Fibroblast of lung (primary cell): Measurements from ENCODE around the gene PLXNA2. TPM values are rescaled to one million over a fixed set of nuclear protein-coding genes. Genes with fewer than 3 reads are reported as not detected.

ENCODE experiments used
- DNase-seq, 2 donors: peaks; one replicate each; pipeline versions ENCODE4 v3.0.0 to v3.0.0-alpha.2; 2010; ENCODE audit warnings: low read depth in 2 of 2
- H2AFZ ChIP-seq: 2 replicates; pipeline ENCODE4 v1.5.1; 2012; ENCODE audit warnings: low read length, control low read depth, inconsistent platforms
- H3K27ac ChIP-seq: 2 replicates; pipeline ENCODE4 v1.5.1; 2011; ENCODE audit warnings: low read length, control low read depth; ENCODE audit not compliant: insufficient read depth
- H3K27me3 ChIP-seq: 2 replicates; pipeline ENCODE4 v1.5.1; 2011; ENCODE audit warnings: mild to moderate bottlenecking, low read length; ENCODE audit not compliant: control insufficient read depth, insufficient read depth
- H3K36me3 ChIP-seq: 2 replicates; pipeline ENCODE4 v1.5.1; 2011; ENCODE audit warnings: low read length; ENCODE audit not compliant: control insufficient read depth, insufficient read depth
- H3K4me1 ChIP-seq: 2 replicates; pipeline ENCODE4 v1.5.1; 2011; ENCODE audit warnings: low read length; ENCODE audit not compliant: control insufficient read depth, insufficient read depth; ENCODE audit errors: extremely low read depth
- H3K4me2 ChIP-seq: 2 replicates; pipeline ENCODE4 v1.5.1; 2011; ENCODE audit warnings: low read length, control low read depth; ENCODE audit not compliant: insufficient read depth; ENCODE audit errors: extremely low read depth
- H3K4me3 ChIP-seq, 4 experiments: fragments of 200-600 bp in 1 of 4; sonication (generic) in 1 of 4; replicated peaks in 1 of 4; 2 replicates each; pipeline ENCODE4 v1.5.1; 2011 to 2016; ENCODE audit warnings: low read length in 4 of 4, low read depth in 3 of 4, mild to moderate bottlenecking in 3 of 4, control low read depth in 2 of 4, inconsistent platforms in 1 of 4, mixed read lengths in 1 of 4; ENCODE audit not compliant: insufficient read depth in 1 of 4; ENCODE audit errors: control extremely low read depth in 1 of 4
- H3K79me2 ChIP-seq: 2 replicates; pipeline ENCODE4 v1.5.1; 2012; ENCODE audit warnings: mild to moderate bottlenecking, low read length, inconsistent platforms; ENCODE audit not compliant: control insufficient read depth, insufficient read depth
- H3K9ac ChIP-seq: 2 replicates; pipeline ENCODE4 v1.5.1; 2011; ENCODE audit warnings: mild to moderate bottlenecking, low read length, control low read depth; ENCODE audit not compliant: insufficient read depth
- H3K9me3 ChIP-seq: 2 replicates; pipeline ENCODE4 v1.5.1; 2012; ENCODE audit warnings: low read depth, low read length; ENCODE audit not compliant: control insufficient read depth, insufficient read depth
- H4K20me1 ChIP-seq: 2 replicates; pipeline ENCODE4 v1.5.1; 2011; ENCODE audit warnings: low read length; ENCODE audit not compliant: control insufficient read depth, insufficient read depth; ENCODE audit errors: extremely low read depth
- EZH2 ChIP-seq: IDR thresholded peaks from 2 replicates; pipeline ENCODE4 v1.5.1; 2012; ENCODE audit warnings: low read length, control low read depth, mild to moderate bottlenecking; ENCODE audit errors: missing control alignments
- polyA plus RNA-seq, 2 donors: library from polyadenylated mRNA; depleted of rRNA in 1 of 2; stranded (reverse) in 1 of 2; unstranded in 1 of 2; fragments of >200 nt; gene quantifications; 2 replicates each; pipeline ENCODE4 v1.2.1, GENCODE V29; 2011 to 2012; ENCODE audit warnings: missing spikeins in 1 of 2
- total RNA-seq: library from RNA; depleted of rRNA; stranded (reverse); fragments of >200 nt; gene quantifications from 2 replicates; pipeline ENCODE4 v1.2.1, GENCODE V29; 2014
- TF ChIP-seq, protein P1 (sequence below), 2 donors: IDR thresholded peaks in 1 of 2; conservative IDR thresholded peaks in 1 of 2; 1 replicate in 1 of 2; 2 replicates in 1 of 2; pipeline ENCODE4 v1.5.1; 2011 to 2012; ENCODE audit warnings: low read length in 2 of 2, control low read depth in 1 of 2, inconsistent platforms in 1 of 2, low read depth in 1 of 2, mild to moderate bottlenecking in 1 of 2

Gene PLXNA2
- total and polyA plus RNA-seq, 2 donors (not counting 1 experiment from before 2014, with no cell fraction given) = 0.43 to 2.0 TPM

DNA sequence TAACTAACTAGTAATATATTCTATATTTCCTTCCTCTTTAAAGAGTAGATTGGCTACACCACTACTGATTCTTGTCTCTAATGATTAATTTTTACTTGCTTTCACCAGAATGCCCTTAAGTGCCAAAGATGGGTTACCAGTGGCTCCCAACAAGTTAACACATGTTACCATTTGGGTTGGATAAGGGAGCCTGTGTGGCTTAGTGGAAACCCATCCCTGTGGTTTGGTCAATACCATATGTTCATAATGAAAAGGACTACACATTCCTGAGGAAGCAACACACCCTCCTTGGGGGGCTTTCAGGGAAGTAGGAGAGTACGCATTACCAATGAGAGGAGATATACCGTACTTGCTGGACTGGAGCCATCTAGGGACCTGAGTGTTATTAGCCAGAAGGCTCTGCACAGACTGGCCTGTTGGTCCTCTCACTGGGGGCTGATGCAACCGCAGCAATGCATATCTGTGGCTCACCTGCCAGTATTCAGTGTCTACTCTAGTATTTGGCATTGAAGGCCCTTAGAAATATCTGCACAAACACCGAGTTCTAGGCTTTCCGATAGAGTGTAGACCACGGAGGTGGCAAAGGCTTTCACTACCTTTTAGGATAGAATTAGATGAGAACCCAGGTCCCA is 29.3 kb upstream of the PLXNA2 start:
- DNase-seq = no peak
- H2AFZ ChIP-seq = no peak overlapping the region
- H3K9me3 ChIP-seq = no peaks in the 10 kb centered on the region
- H3K9ac ChIP-seq = no peak overlapping the region
- TF ChIP-seq, protein P1, sequence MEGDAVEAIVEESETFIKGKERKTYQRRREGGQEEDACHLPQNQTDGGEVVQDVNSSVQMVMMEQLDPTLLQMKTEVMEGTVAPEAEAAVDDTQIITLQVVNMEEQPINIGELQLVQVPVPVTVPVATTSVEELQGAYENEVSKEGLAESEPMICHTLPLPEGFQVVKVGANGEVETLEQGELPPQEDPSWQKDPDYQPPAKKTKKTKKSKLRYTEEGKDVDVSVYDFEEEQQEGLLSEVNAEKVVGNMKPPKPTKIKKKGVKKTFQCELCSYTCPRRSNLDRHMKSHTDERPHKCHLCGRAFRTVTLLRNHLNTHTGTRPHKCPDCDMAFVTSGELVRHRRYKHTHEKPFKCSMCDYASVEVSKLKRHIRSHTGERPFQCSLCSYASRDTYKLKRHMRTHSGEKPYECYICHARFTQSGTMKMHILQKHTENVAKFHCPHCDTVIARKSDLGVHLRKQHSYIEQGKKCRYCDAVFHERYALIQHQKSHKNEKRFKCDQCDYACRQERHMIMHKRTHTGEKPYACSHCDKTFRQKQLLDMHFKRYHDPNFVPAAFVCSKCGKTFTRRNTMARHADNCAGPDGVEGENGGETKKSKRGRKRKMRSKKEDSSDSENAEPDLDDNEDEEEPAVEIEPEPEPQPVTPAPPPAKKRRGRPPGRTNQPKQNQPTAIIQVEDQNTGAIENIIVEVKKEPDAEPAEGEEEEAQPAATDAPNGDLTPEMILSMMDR (conservative IDR thresholded peaks at IDR 0.05 in 1 of 2, IDR thresholded peaks at IDR 0.05 in 1 of 2; ENCODE audit: low read depth in 1 of 2, low read length in 2 of 2) = no peak
- TF ChIP-seq EZH2 = no peak
- H3K4me3 ChIP-seq = no peak overlapping the region
- H3K27ac ChIP-seq = no peak overlapping the region
- no peaks in the 10 kb centered on the region for H3K4me1 ChIP-seq
- no peaks in the 10 kb centered on the region for H3K79me2 ChIP-seq
- H3K27me3 ChIP-seq = peaks cover 10% of the 10 kb centered on the region
- H4K20me1 ChIP-seq = no peaks in the 10 kb centered on the region
- H3K4me2 ChIP-seq = no peak overlapping the region
- no peaks in the 10 kb centered on the region for H3K36me3 ChIP-seq

DNA sequence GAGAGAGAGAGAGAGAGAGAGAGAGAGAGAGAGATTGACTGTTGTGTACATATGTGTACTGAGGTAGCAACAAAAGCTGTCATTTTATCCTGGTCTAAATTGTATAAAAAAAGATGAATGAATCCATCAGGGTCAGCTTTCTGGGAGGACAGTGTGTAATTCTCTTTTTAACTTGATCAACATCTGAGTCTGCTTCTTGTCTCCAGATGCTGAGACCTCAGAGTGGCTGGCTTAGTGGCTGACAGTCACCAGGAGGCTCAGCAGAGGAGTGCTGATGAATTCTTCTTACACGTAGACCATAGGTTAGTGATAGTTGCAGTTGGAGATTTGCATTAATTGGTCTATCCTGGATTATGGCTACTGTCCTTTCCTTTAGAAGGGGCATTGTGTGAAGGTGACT is 28.5 kb upstream of the PLXNA2 start:
- Histone ChIP-seq H3K27ac (no peak overlapping the region), H3K79me2 (no peaks in the 10 kb centered on the region), H3K9ac (no peak overlapping the region), H3K4me2 (no peak overlapping the region), H3K4me1 (no peaks in the 10 kb centered on the region), H3K9me3 (no peaks in the 10 kb centered on the region), H3K36me3 (no peaks in the 10 kb centered on the region), H2AFZ (no peak overlapping the region), H3K27me3 (peaks cover 11% of the 10 kb centered on the region), H3K4me3 (no peak overlapping the region), H4K20me1 (no peaks in the 10 kb centered on the region)
- TF ChIP-seq, protein P1 (conservative IDR thresholded peaks at IDR 0.05 in 1 of 2, IDR thresholded peaks at IDR 0.05 in 1 of 2; ENCODE audit: low read depth in 1 of 2, low read length in 2 of 2) = no peak
- TF ChIP-seq EZH2 = no peak
- no peak for DNase-seq

- H3K79me2 ChIP-seq = no peaks in the 10 kb centered on the region
- no peak overlapping the region for H3K9ac ChIP-seq
- DNase-seq = no peak
- H3K9me3 ChIP-seq = no peaks in the 10 kb centered on the region
- TF ChIP-seq, protein P1 (conservative IDR thresholded peaks at IDR 0.05 in 1 of 2, IDR thresholded peaks at IDR 0.05 in 1 of 2; ENCODE audit: low read depth in 1 of 2, low read length in 2 of 2) = no peak
- TF ChIP-seq EZH2 = no peak
- no peak overlapping the region for H3K4me2 ChIP-seq
- no peak overlapping the region for H3K4me3 ChIP-seq
- H3K36me3 ChIP-seq = no peaks in the 10 kb centered on the region
- no peak overlapping the region for H3K27ac ChIP-seq
- H3K27me3 ChIP-seq = peaks cover 14% of the 10 kb centered on the region
- H2AFZ ChIP-seq = no peak overlapping the region
- H3K4me1 ChIP-seq = no peaks in the 10 kb centered on the region
- H4K20me1 ChIP-seq = no peaks in the 10 kb centered on the region
Measured at GRCh38 chr1:208272311-208272710, 28.1 kb upstream of the PLXNA2 start.
